H1 (cell line): Measurements from ENCODE around the gene TIMP1. TPM values are rescaled to one million over a fixed set of nuclear protein-coding genes. Genes with fewer than 3 reads are reported as not detected.
A peak's percentile ranks its signal among the peaks of the same experiment; 100 is the strongest.

ENCODE experiments used
- CBX8 ChIP-seq: fragments of 300-800, 300-1000 bp; sonication (generic); IDR thresholded peaks from 2 replicates; pipeline ENCODE4 v1.7.1; 2016; ENCODE audit warnings: low read depth, low read length, borderline replicate concordance
- CHD1 ChIP-seq: IDR thresholded peaks from 2 replicates; pipeline ENCODE4 v1.6.1; 2012; ENCODE audit warnings: low read depth, low read length, improper control_type of control experiment
- CHD2 ChIP-seq: IDR thresholded peaks from 2 replicates; pipeline ENCODE4 v1.6.1; 2012; ENCODE audit warnings: low read length, improper control_type of control experiment
- EGR1 ChIP-seq: IDR thresholded peaks from 2 replicates; pipeline ENCODE4 v1.6.1; 2011; ENCODE audit warnings: low read depth, low read length, borderline replicate concordance
- HDAC2 ChIP-seq, 2 experiments: fragments of 300-600 bp in 1 of 2; sonication (generic) in 1 of 2; IDR thresholded peaks; 2 replicates each; pipeline ENCODE4 v1.6.1; 2011 to 2012; ENCODE audit warnings: low read depth in 2 of 2, low read length in 2 of 2, mild to moderate bottlenecking in 2 of 2, moderate library complexity in 2 of 2, borderline replicate concordance in 1 of 2, inconsistent platforms in 1 of 2
- JUN ChIP-seq: IDR thresholded peaks from 2 replicates; pipeline ENCODE4 v1.6.1; 2011; ENCODE audit warnings: low read depth, mild to moderate bottlenecking, improper control_type of control experiment, low read length
- RAD21 ChIP-seq, 2 experiments: IDR thresholded peaks in 1 of 2; conservative IDR thresholded peaks in 1 of 2; 2 replicates each; pipeline ENCODE4 v1.6.1; 2011; ENCODE audit warnings: low read depth in 2 of 2, low read length in 2 of 2, improper control_type of control experiment in 1 of 2, inconsistent platforms in 1 of 2, mild to moderate bottlenecking in 1 of 2, moderate library complexity in 1 of 2
- SAP30 ChIP-seq: fragments of 300-600 bp; sonication (generic); IDR thresholded peaks from 2 replicates; pipeline ENCODE4 v1.7.1; 2012; ENCODE audit warnings: low read length, moderate library complexity, mild to moderate bottlenecking, inconsistent platforms; ENCODE audit not compliant: insufficient read depth, insufficient replicate concordance
- SIX5 ChIP-seq: IDR thresholded peaks from 2 replicates; pipeline ENCODE4 v1.6.1; 2011; ENCODE audit warnings: mild to moderate bottlenecking, low read depth, low read length
- polyA plus RNA-seq, 7 experiments: library from polyadenylated mRNA; depleted of rRNA in 3 of 7; stranded (reverse) in 5 of 7; unstranded in 2 of 7; fragments of >200 nt in 5 of 7; fragments of 200-250 nt in 2 of 7; gene quantifications; 1 replicate in 5 of 7; 2 replicates in 1 of 7; 4 replicates in 1 of 7; pipeline versions ENCODE4 v1.2.1 to v1.2.3, GENCODE V29; 2011 to 2013; ENCODE audit warnings: missing spikeins in 2 of 7, mixed read lengths in 2 of 7
- total RNA-seq: library from RNA; stranded (reverse); fragmentation: NEBNext Ultra II Directional; extraction: Animal tissue kit (Norgen Biotek cat#: 25700); gene quantifications from 2 replicates; pipeline ENCODE4 v1.2.1, GENCODE V29; 2021
- TF ChIP-seq, protein P1 (sequence below): fragments of 300-600 bp; sonication (generic); IDR thresholded peaks from 2 replicates; pipeline ENCODE4 v1.7.1; 2012; ENCODE audit warnings: low read length, moderate library complexity, mild to moderate bottlenecking, inconsistent platforms; ENCODE audit not compliant: insufficient replicate concordance

TIMP1 gene
- total and polyA plus RNA-seq, 2 of the 8 experiments (the other 6 are each of a cell fraction or from before 2014, with no cell fraction given), result 58.6 to 142 TPM

DNA sequence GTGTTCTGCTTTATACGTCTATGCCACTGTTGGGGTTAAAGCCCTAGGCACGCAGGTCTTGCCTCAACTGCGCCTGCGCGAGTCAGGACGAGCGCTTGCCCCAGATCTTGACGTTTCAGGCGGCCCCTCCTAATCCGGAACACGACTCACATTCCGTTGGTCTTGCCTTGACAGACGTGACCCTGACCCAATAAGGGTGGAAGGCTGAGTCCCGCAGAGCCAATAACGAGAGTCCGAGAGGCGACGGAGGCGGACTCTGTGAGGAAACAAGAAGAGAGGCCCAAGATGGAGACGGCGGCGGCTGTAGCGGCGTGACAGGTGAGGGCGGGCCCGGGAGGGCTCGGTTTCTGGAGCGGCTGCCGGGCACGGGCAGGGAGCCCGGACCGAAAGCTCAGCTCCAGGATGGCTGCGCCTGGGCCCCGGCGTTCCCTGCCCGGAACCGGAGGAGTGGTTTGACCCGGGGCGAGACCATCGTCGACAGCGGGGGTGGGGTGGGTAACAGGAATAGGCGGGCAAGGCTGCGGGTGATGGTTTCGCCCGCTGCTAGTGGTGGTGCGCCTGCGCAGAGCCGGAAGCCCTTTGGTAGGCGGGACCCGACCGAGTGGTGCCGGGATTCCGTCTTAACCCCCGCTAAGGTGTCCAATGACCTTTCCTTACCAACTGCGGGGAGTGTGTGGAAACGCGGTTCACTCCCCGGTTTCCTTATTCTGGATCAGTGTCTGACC is 21.1 kb upstream of the TIMP1 start, which contains the start of gene ARAF (continued):
- TF ChIP-seq, protein P1, sequence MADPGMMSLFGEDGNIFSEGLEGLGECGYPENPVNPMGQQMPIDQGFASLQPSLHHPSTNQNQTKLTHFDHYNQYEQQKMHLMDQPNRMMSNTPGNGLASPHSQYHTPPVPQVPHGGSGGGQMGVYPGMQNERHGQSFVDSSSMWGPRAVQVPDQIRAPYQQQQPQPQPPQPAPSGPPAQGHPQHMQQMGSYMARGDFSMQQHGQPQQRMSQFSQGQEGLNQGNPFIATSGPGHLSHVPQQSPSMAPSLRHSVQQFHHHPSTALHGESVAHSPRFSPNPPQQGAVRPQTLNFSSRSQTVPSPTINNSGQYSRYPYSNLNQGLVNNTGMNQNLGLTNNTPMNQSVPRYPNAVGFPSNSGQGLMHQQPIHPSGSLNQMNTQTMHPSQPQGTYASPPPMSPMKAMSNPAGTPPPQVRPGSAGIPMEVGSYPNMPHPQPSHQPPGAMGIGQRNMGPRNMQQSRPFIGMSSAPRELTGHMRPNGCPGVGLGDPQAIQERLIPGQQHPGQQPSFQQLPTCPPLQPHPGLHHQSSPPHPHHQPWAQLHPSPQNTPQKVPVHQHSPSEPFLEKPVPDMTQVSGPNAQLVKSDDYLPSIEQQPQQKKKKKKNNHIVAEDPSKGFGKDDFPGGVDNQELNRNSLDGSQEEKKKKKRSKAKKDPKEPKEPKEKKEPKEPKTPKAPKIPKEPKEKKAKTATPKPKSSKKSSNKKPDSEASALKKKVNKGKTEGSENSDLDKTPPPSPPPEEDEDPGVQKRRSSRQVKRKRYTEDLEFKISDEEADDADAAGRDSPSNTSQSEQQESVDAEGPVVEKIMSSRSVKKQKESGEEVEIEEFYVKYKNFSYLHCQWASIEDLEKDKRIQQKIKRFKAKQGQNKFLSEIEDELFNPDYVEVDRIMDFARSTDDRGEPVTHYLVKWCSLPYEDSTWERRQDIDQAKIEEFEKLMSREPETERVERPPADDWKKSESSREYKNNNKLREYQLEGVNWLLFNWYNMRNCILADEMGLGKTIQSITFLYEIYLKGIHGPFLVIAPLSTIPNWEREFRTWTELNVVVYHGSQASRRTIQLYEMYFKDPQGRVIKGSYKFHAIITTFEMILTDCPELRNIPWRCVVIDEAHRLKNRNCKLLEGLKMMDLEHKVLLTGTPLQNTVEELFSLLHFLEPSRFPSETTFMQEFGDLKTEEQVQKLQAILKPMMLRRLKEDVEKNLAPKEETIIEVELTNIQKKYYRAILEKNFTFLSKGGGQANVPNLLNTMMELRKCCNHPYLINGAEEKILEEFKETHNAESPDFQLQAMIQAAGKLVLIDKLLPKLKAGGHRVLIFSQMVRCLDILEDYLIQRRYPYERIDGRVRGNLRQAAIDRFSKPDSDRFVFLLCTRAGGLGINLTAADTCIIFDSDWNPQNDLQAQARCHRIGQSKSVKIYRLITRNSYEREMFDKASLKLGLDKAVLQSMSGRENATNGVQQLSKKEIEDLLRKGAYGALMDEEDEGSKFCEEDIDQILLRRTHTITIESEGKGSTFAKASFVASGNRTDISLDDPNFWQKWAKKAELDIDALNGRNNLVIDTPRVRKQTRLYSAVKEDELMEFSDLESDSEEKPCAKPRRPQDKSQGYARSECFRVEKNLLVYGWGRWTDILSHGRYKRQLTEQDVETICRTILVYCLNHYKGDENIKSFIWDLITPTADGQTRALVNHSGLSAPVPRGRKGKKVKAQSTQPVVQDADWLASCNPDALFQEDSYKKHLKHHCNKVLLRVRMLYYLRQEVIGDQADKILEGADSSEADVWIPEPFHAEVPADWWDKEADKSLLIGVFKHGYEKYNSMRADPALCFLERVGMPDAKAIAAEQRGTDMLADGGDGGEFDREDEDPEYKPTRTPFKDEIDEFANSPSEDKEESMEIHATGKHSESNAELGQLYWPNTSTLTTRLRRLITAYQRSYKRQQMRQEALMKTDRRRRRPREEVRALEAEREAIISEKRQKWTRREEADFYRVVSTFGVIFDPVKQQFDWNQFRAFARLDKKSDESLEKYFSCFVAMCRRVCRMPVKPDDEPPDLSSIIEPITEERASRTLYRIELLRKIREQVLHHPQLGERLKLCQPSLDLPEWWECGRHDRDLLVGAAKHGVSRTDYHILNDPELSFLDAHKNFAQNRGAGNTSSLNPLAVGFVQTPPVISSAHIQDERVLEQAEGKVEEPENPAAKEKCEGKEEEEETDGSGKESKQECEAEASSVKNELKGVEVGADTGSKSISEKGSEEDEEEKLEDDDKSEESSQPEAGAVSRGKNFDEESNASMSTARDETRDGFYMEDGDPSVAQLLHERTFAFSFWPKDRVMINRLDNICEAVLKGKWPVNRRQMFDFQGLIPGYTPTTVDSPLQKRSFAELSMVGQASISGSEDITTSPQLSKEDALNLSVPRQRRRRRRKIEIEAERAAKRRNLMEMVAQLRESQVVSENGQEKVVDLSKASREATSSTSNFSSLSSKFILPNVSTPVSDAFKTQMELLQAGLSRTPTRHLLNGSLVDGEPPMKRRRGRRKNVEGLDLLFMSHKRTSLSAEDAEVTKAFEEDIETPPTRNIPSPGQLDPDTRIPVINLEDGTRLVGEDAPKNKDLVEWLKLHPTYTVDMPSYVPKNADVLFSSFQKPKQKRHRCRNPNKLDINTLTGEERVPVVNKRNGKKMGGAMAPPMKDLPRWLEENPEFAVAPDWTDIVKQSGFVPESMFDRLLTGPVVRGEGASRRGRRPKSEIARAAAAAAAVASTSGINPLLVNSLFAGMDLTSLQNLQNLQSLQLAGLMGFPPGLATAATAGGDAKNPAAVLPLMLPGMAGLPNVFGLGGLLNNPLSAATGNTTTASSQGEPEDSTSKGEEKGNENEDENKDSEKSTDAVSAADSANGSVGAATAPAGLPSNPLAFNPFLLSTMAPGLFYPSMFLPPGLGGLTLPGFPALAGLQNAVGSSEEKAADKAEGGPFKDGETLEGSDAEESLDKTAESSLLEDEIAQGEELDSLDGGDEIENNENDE, result no peak
- TF ChIP-seq RAD21 (IDR thresholded peaks at IDR 0.05 in 1 of 2, conservative IDR thresholded peaks at IDR 0.05 in 1 of 2; ENCODE audit: low read depth in 2 of 2, low read length in 2 of 2) (no peak), CHD2 (peak; percentile 86), CBX8 (no peak), EGR1 (no peak), HDAC2 (IDR thresholded peaks at IDR 0.05; ENCODE audit: borderline replicate concordance in 1 of 2, low read depth in 2 of 2, low read length in 2 of 2) (no peak; a peak in 1 of 4 replicates), SAP30 (no peak), CHD1 (peak; percentile 84), JUN (no peak), SIX5 (no peak)
